GM12878 (cell line): ENCODE results near the gene PPAT. TPM values are rescaled to one million over a fixed set of nuclear protein-coding genes. Genes with fewer than 3 reads are reported as not detected.

Experiments
- ATAC-seq: fragments of 200-7000 bp; cut with Tn5 transposase; 3 replicates; pipeline ENCODE4 v1.9.1; 2020; ENCODE audit warnings: mild to moderate bottlenecking, moderate library complexity
- BruUV-seq: library from RNA; stranded (reverse); fragments of 400-500 nt; replicated peaks from 2 replicates; lab custom pipeline; 2021; lab: Mats Ljungman, UMichigan
- CTCF ChIA-PET: fragments of 300-600 bp; sonication (Branson Sonifier 250); formaldehyde crosslinking; extraction: SDS; loops from one replicate; lab custom pipeline; 2021; ENCODE audit warnings: inconsistent platforms; lab: Yijun Ruan, JAX
- POLR2A ChIA-PET: fragments of 350-600 bp; formaldehyde crosslinking; extraction: SDS; loops from one replicate; lab custom pipeline; 2021; ENCODE audit warnings: inconsistent platforms; lab: Charles Lee
- RAD21 ChIA-PET: fragments of 300-600 bp; sonication (Branson Sonifier 250); formaldehyde crosslinking; loops from one replicate; lab custom pipeline; 2023; ENCODE audit warnings: antibody characterized with exemption; ENCODE audit not compliant: unreplicated experiment; lab: Charles Lee
- SMC1A ChIA-PET: fragments of 300-600 bp; sonication (Branson Sonifier 250); formaldehyde crosslinking; loops from one replicate; lab custom pipeline; 2023; ENCODE audit not compliant: unreplicated experiment, uncharacterized antibody; lab: Charles Lee
- DNase-seq: peaks from one replicate; pipeline ENCODE4 v3.0.0-alpha.2; 2011; ENCODE audit warnings: low read depth, low spot score
- FAIRE-seq: peaks from 3 replicates; lab custom pipeline; 2011; peaks lifted over from hg19 to GRCh38; lab: Jason Lieb, UNC
- H2AFZ ChIP-seq: 2 replicates; pipeline ENCODE4 v1.6.0; 2011; ENCODE audit warnings: low read depth, low read length, control low read depth; ENCODE audit not compliant: control insufficient read depth
- H3K27ac ChIP-seq: 2 replicates; pipeline ENCODE4 v1.5.1; 2011; ENCODE audit warnings: control low read depth; ENCODE audit not compliant: control insufficient read depth, insufficient read depth
- H3K27me3 ChIP-seq, 2 experiments: replicated peaks in 1 of 2; 2 replicates each; pipeline versions ENCODE4 v1.6.0 to v1.6.1; 2011; ENCODE audit warnings: low read length in 1 of 2; ENCODE audit not compliant: control insufficient read depth in 2 of 2, insufficient read depth in 2 of 2
- H3K36me3 ChIP-seq, 2 experiments: 2 replicates each; pipeline ENCODE4 v1.5.1; 2011; ENCODE audit warnings: low read length in 1 of 2; ENCODE audit not compliant: control insufficient read depth in 2 of 2, insufficient read depth in 2 of 2
- H3K4me1 ChIP-seq: 2 replicates; pipeline ENCODE4 v1.6.1; 2011; ENCODE audit warnings: mild to moderate bottlenecking, low read length, moderate library complexity, mixed read lengths; ENCODE audit not compliant: control insufficient read depth, insufficient read depth
- H3K4me2 ChIP-seq: 2 replicates; pipeline ENCODE4 v1.6.0; 2011; ENCODE audit warnings: control low read depth; ENCODE audit not compliant: control insufficient read depth, insufficient read depth
- H3K4me3 ChIP-seq: fragments of 200-600 bp; sonication (generic); 2 replicates; pipeline ENCODE4 v1.5.1; 2016
- H3K79me2 ChIP-seq: 2 replicates; pipeline ENCODE4 v1.6.0; 2011; ENCODE audit warnings: low read length; ENCODE audit not compliant: control insufficient read depth, insufficient read depth
- H3K9ac ChIP-seq: 2 replicates; pipeline ENCODE4 v1.8.0; 2011; ENCODE audit warnings: low read length, control low read depth, mixed read lengths; ENCODE audit not compliant: control insufficient read depth, insufficient read depth
- H3K9me3 ChIP-seq: replicated peaks from 3 replicates; pipeline ENCODE4 v1.5.1; 2011; ENCODE audit warnings: mild to moderate bottlenecking, low read length; ENCODE audit not compliant: control insufficient read depth, insufficient read depth
- H4K20me1 ChIP-seq: 2 replicates; pipeline ENCODE4 v1.6.0; 2011; ENCODE audit not compliant: control insufficient read depth, insufficient read depth
- ATF3 ChIP-seq: IDR thresholded peaks from 2 replicates; pipeline ENCODE4 v1.6.1; 2011; ENCODE audit warnings: low read depth, mild to moderate bottlenecking, low read length, moderate library complexity, borderline replicate concordance; ENCODE audit errors: extremely low read depth
- BHLHE40 ChIP-seq, 2 experiments: fragments of 450-650 bp in 1 of 2; IDR thresholded peaks; 2 replicates each; pipeline ENCODE4 v1.6.1; 2011 to 2017; ENCODE audit warnings: low read depth in 2 of 2, borderline replicate concordance in 1 of 2, improper control_type of control experiment in 1 of 2, low read length in 1 of 2, mild to moderate bottlenecking in 1 of 2
- FOXM1 ChIP-seq: IDR thresholded peaks from 2 replicates; pipeline ENCODE4 v1.6.1; 2012; ENCODE audit warnings: low read depth, mild to moderate bottlenecking, inconsistent platforms, low read length, moderate library complexity
- IKZF1 ChIP-seq: fragments of 450-650 bp; conservative IDR thresholded peaks from 2 replicates; pipeline ENCODE4 v1.6.1; 2017; ENCODE audit warnings: antibody characterized with exemption, mild to moderate bottlenecking
- KDM1A ChIP-seq: fragments of 200-600 bp; sonication (generic); IDR thresholded peaks from 2 replicates; pipeline ENCODE4 v1.6.1; 2016; ENCODE audit warnings: borderline replicate concordance
- MTA2 ChIP-seq: fragments of 450-650 bp; IDR thresholded peaks from 2 replicates; pipeline ENCODE4 v1.6.1; 2016; ENCODE audit warnings: low read depth, mild to moderate bottlenecking, moderate library complexity
- NKRF ChIP-seq: fragments of 450-650 bp; conservative IDR thresholded peaks from 2 replicates; pipeline ENCODE4 v1.6.1; 2017; ENCODE audit warnings: mild to moderate bottlenecking, moderate library complexity
- RCOR1 ChIP-seq: conservative IDR thresholded peaks from 2 replicates; pipeline ENCODE4 v1.6.1; 2012; ENCODE audit warnings: low read depth, low read length, improper control_type of control experiment
- SIX5 ChIP-seq: IDR thresholded peaks from 2 replicates; pipeline ENCODE4 v1.6.1; 2011; ENCODE audit warnings: mild to moderate bottlenecking, low read depth, low read length, moderate library complexity; ENCODE audit not compliant: severe bottlenecking
- STAT3 ChIP-seq: IDR thresholded peaks from 2 replicates; pipeline ENCODE4 v1.6.1; 2011; ENCODE audit warnings: low read depth, low read length, improper control_type of control experiment
- TCF7 ChIP-seq: IDR thresholded peaks from 2 replicates; pipeline ENCODE4 v1.6.1; 2014; ENCODE audit warnings: antibody characterized with exemption, borderline replicate concordance
- ZNF217 ChIP-seq: fragments of 450-650 bp; IDR thresholded peaks from 2 replicates; pipeline ENCODE4 v1.6.1; 2017; ENCODE audit warnings: antibody characterized with exemption, mild to moderate bottlenecking
- ZNF592 ChIP-seq: fragments of 450-650 bp; IDR thresholded peaks from 2 replicates; pipeline ENCODE4 v1.6.1; 2017; ENCODE audit warnings: mild to moderate bottlenecking, moderate library complexity
- in situ Hi-C: fragments of 300-500 bp; cut with MboI; formaldehyde crosslinking; loops from 9 replicates; pipeline ENCODE4 v1.14.3; 2018; ENCODE audit warnings: mixed read lengths
- intact Hi-C: fragments of 100-400 bp; cut with micrococcal nuclease; formaldehyde crosslinking; loops from one replicate; pipeline ENCODE4 v1.14.2; 2022; ENCODE audit not compliant: unreplicated experiment
- polyA plus RNA-seq, 11 experiments: library from polyadenylated mRNA; depleted of rRNA in 4 of 11; unstranded in 6 of 11; stranded (reverse) in 5 of 11; fragments of >200 nt; fragmentation: Nextera tagmentation in 4 of 11; fragmentation: Illumina TruSeq in 1 of 11; extraction: Ambion mirVana in 4 of 11; extraction: Trizol in 1 of 11; gene quantifications; 1 replicate in 1 of 11; 2 replicates in 10 of 11; pipeline versions ENCODE4 v1.2.1 to v1.2.3, GENCODE V29; 2011 to 2016; ENCODE audit warnings: inconsistent platforms in 2 of 11, missing spikeins in 2 of 11, low read depth in 1 of 11
- total RNA-seq, 4 experiments: library from RNA; depleted of rRNA in 3 of 4; stranded (reverse); fragments of >200 nt in 3 of 4; fragmentation: Illumina TruSeq in 1 of 4; extraction: Trizol in 1 of 4; gene quantifications; 2 replicates each; pipeline versions ENCODE4 v1.2.1 to v1.2.3, GENCODE V29; 2013 to 2021
- TF ChIP-seq, protein P1 (sequence below): IDR thresholded peaks from 2 replicates; pipeline ENCODE4 v1.6.1; 2011; ENCODE audit warnings: low read depth, low read length, improper control_type of control experiment, borderline replicate concordance

Gene PPAT
- total and polyA plus RNA-seq, 10 of the 15 experiments (the other 5 are each of a cell fraction or from before 2014, with no cell fraction given), result 24.9 to 50.7 (median 38.0) TPM

GRCh38 chr4:56360071-56360470 lies 75.3 kb downstream of the PPAT start:
- TSS peak; percentile 30 for BruUV-seq
- ChIA-PET CTCF (no interaction called here), SMC1A (no interaction called here), POLR2A (no interaction called here), RAD21 (no interaction called here)
- ATAC-seq (no peak), FAIRE-seq (no peak), DNase-seq (no peak)
- Histone ChIP-seq H3K79me2 (no peaks in the 10 kb centered on the region), H3K36me3 (no peaks in the 10 kb centered on the region; a peak in 1 of 4 replicates), H3K27ac (no peak overlapping the region), H3K9me3 (no peaks in the 10 kb centered on the region; the same call in 2 of the 3 replicates), H3K27me3 (no peaks in the 10 kb centered on the region), H3K4me2 (no peak overlapping the region), H2AFZ (no peak overlapping the region), H3K4me1 (no peaks in the 10 kb centered on the region), H4K20me1 (no peaks in the 10 kb centered on the region), H3K4me3 (no peak overlapping the region), H3K9ac (no peak overlapping the region)
- in situ Hi-C loops (no loop called here), intact Hi-C loops (no loop called here)
- no peak for TF ChIP-seq KDM1A
- no peak for TF ChIP-seq IKZF1
- TF ChIP-seq STAT3, result no peak
- no peak for TF ChIP-seq FOXM1
- TF ChIP-seq ATF3, result no peak
- no peak for TF ChIP-seq ZNF217
- no peak for TF ChIP-seq BHLHE40 (IDR thresholded peaks at IDR 0.05; ENCODE audit: borderline replicate concordance in 1 of 2, low read depth in 2 of 2, low read length in 1 of 2)
- TF ChIP-seq RCOR1, result no peak
- TF ChIP-seq NKRF, result no peak
- no peak for TF ChIP-seq TCF7
- no peak for TF ChIP-seq MTA2
- TF ChIP-seq ZNF592, result no peak
- TF ChIP-seq, protein P1, sequence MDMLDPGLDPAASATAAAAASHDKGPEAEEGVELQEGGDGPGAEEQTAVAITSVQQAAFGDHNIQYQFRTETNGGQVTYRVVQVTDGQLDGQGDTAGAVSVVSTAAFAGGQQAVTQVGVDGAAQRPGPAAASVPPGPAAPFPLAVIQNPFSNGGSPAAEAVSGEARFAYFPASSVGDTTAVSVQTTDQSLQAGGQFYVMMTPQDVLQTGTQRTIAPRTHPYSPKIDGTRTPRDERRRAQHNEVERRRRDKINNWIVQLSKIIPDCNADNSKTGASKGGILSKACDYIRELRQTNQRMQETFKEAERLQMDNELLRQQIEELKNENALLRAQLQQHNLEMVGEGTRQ, result no peak
- no peak for TF ChIP-seq SIX5
